Stimulated activated CD4-positive, alpha-beta T cell treated with anti-CD3 and anti-CD28 coated beads, Interleukin-1b, Interleukin-23, amount 100 ng/mL, for 48 hours (primary cell): ENCODE data around the gene CD99L2.
A peak's percentile ranks its signal among the peaks of the same experiment; 100 is the strongest.

Experiments
- DNase-seq: peaks from one replicate; pipeline ENCODE4 v3.0.0-alpha.2; 2020

CD99L2 gene

GRCh38 chrX:150779385-150779784 is 119.1 kb downstream of the CD99L2 start:
- DNase-seq, result no peak

- no peak for DNase-seq
Measured at GRCh38 chrX:150777328-150777992, 121.0 kb downstream of the CD99L2 start.

GRCh38 chrX:150775569-150776350 is 122.7 kb downstream of the CD99L2 start:
- DNase-seq, result no peak

- no peak for DNase-seq
Measured at GRCh38 chrX:150774798-150775568, 123.5 kb downstream of the CD99L2 start.

GRCh38 chrX:150773634-150774033 is 124.8 kb downstream of the CD99L2 start:
- no peak for DNase-seq

GRCh38 chrX:150773117-150773516 is 125.4 kb downstream of the CD99L2 start:
- no peak for DNase-seq

- DNase-seq, result peak; percentile 76
Measured at GRCh38 chrX:150772150-150772970, 126.1 kb downstream of the CD99L2 start.

- DNase-seq, result no peak
Measured at GRCh38 chrX:150771116-150771515, 127.4 kb downstream of the CD99L2 start.

GRCh38 chrX:150770623-150771022 is 127.8 kb downstream of the CD99L2 start:
- DNase-seq, result no peak

- no peak for DNase-seq
Measured at GRCh38 chrX:150769408-150769807, 129.1 kb downstream of the CD99L2 start.

GRCh38 chrX:150768580-150769190 is 129.8 kb downstream of the CD99L2 start:
- DNase-seq, result no peak

- DNase-seq, result no peak
Measured at GRCh38 chrX:150768132-150768485, 130.4 kb downstream of the CD99L2 start.

GRCh38 chrX:150767475-150768131 is 130.9 kb downstream of the CD99L2 start:
- peak; percentile 8 for DNase-seq

- no peak for DNase-seq
Measured at GRCh38 chrX:150767045-150767395, 131.4 kb downstream of the CD99L2 start.

GRCh38 chrX:150766351-150767044 is 132.0 kb downstream of the CD99L2 start:
- no peak for DNase-seq

- no peak for DNase-seq
Measured at GRCh38 chrX:150765782-150766350, 132.6 kb downstream of the CD99L2 start.

GRCh38 chrX:150765237-150765636 is 133.2 kb downstream of the CD99L2 start:
- DNase-seq, result no peak

- no peak for DNase-seq
Measured at GRCh38 chrX:150763810-150764209, 134.7 kb downstream of the CD99L2 start.

- DNase-seq, result no peak
Measured at GRCh38 chrX:150763303-150763797, 135.1 kb downstream of the CD99L2 start.

- DNase-seq, result no peak
Measured at GRCh38 chrX:150762258-150763165, 136.0 kb downstream of the CD99L2 start.
